ENCODE results near the gene UGGT2.
"Not testable (repeated sequence)": the region's sequence is repeated elsewhere in the genome, so short reads cannot be mapped to it uniquely, and the experiment has no call there.

UGGT2 gene

GRCh38 chr13:96052656-96053002, 572 bp downstream of the UGGT2 start:
- DNase-seq (ENCODE audit: extremely low spot score, insufficient read length, low read depth) (peak; percentile 22), FAIRE-seq (peak; percentile 38)

GRCh38 chr13:96051946-96052345, 1.3 kb downstream of the UGGT2 start:
- DNase-seq (ENCODE audit: extremely low spot score, insufficient read length, low read depth); FAIRE-seq: not testable (repeated sequence)

DNA sequence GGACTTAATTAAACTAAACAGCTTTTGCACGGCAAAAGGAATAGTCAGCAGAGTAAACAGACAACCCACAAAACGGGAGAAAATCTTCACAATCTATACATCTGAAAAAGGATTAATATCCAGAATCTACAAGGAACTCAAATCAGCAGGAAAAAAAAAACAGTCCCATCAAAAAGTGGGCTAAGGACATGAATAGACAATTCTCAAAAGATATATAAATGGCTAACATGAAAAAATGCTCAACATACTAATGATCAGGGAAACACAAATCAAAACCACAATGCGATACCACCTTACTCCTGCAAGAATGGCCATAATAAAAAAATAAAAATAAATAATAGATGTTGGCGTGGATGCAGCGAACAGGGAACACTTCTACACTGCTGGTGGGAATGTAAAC, 1.7 kb downstream of the UGGT2 start:
- not testable (repeated sequence) for FAIRE-seq; DNase-seq (ENCODE audit: extremely low spot score, insufficient read length, low read depth)

- FAIRE-seq; DNase-seq (ENCODE audit: extremely low spot score, insufficient read length, low read depth): not testable (repeated sequence)
Measured at GRCh38 chr13:96050955-96051354, 2.2 kb downstream of the UGGT2 start.

DNA sequence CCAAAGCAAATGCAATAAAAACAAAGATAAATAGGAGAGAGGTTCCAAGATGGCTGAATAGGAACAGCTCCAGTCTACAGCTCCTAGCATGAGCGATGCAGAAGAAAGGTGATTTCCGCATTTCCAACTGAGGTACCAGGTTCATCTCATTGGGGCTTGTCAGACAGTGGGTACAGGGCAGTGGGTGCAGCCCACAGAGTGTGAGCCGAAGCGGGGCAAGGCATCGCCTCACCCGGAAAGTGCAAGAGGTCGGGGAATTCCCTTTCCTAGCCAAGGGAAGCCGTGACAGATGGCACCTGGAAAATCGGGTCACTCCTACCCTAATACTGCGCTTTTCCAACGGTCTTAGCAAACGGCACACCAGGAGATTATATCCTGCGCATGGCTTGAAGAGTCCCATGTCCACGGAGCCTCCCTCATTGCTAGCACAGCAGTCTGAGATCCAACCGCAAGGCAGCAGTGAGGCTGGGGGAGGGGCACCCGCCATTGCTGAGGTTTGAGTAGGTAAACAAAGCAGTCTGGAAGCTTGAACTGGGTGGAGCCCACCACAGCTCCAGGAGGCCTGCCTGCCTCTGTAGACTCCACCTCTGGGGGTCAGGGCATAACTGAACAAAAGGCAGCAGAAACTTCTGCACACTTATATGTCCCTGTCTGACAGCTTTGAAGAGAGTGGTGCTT, 6.6 kb downstream of the UGGT2 start:
- FAIRE-seq = not testable (repeated sequence)

DNA sequence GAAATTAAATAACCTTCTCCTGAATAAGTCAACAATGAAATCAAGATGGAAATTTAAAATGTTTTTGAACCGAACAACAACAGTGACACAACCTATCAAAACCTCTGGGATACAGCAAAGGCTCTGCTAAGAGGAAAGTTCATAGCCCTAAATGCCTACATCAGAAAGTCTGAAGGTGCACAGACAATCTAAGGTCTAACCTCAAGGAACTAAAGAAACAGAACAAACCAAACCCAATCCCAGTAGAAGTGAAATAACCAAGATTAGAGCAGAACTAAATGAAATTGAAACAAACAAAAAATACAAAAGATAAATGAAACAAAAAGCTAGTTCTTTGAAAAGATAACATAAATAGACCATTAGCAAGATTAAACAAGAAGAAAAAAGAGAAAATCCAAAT, 9.0 kb downstream of the UGGT2 start:
- FAIRE-seq (no peak), DNase-seq (ENCODE audit: extremely low spot score, insufficient read length, low read depth) (no peak)

More for the DNA sequence above, 6.6 kb downstream of the UGGT2 start:
- DNase-seq (ENCODE audit: extremely low spot score, insufficient read length, low read depth) = not testable (repeated sequence)

DNA sequence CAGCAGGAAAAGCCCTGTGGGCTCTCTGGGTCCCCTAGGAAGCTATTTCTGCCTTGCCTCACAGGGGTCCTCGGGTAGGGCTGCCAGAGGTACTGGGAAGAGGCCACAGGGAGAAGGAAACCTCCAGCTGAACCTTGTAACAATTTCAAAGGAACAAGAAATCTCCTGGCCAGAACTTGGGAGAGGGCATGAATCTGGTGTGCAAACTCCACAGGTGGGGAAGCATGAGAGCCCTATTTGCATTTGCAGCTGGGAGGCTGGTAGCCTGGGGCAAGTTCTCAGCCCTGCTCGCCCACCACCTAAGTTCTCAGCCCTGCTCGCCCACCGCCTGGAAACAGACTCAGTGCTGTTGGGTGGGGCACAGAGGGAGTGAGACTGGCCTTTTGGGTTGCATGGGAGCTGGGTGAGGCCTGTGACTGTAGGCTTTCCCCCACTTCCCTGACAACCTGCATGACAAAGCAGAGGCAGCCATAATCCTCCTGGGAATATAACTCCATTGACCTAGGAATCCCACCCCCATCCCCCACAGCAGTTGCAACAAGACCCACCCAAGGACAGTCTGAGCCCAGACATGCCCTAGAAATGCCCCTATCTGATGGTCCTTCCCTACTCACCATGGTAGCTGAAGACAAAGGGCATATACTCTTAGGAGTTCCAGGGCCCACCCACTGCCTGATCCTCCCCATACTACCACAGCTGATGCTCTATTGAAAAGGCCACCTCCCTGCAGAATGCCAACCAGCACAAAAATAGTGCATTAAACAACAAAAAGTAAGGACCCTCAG, 11.7 kb downstream of the UGGT2 start:
- no peak for FAIRE-seq
- no peak for DNase-seq (ENCODE audit: extremely low spot score, insufficient read length, low read depth)

DNA sequence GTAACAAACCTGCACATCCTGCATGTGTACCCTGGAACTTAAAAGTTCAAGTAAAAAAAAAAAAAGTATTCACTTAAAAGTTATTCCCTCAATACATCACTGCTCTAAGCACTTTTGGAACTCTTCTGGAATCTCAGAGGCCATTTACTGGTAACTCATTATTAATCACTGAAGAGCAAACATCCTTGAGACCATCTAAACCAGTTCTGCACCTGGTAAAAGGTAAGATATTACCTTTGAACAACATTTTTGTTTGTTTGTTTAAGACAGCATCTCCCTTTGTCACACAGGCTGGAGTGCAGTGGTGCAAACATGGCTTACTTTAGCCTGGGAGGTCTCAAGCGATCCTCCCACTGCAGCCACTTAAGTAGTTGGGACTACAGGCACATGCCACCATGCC, 16.7 kb downstream of the UGGT2 start:
- FAIRE-seq = no peak

GRCh38 chr13:96034662-96035061, 18.5 kb downstream of the UGGT2 start:
- FAIRE-seq (no peak), DNase-seq (ENCODE audit: extremely low spot score, insufficient read length, low read depth) (no peak)

More for the DNA sequence above, 16.7 kb downstream of the UGGT2 start:
- DNase-seq (ENCODE audit: extremely low spot score, insufficient read length, low read depth) = no peak

GRCh38 chr13:96033220-96034015, 19.8 kb downstream of the UGGT2 start:
- DNase-seq (ENCODE audit: extremely low spot score, insufficient read length, low read depth) (no peak), FAIRE-seq (no peak)

- peak; percentile 81 for FAIRE-seq
Measured at GRCh38 chr13:96032717-96033116, 20.5 kb downstream of the UGGT2 start.

DNA sequence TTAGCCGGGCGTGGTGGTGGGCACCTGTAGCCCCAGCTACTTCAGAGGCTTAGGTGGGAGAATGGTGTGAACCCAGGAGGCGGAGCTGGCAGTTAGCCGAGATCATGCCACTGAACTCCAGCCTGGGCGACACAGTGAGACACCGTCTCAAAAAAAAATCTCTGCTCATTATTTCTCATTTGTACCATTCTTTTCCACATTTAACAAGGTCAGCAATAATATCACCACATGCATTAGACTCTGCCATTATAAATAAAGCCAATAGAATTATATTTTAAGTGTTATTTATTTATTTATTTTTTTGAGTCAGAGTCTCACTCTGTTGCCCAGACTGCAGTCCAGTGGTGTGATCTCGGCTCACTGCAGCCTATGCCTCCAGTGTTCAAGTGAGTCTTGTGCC, 24.2 kb downstream of the UGGT2 start:
- DNase-seq (ENCODE audit: extremely low spot score, insufficient read length, low read depth) (no peak), FAIRE-seq (no peak)

More at GRCh38 chr13:96032717-96033116, 20.5 kb downstream of the UGGT2 start:
- DNase-seq (ENCODE audit: extremely low spot score, insufficient read length, low read depth) = no peak

GRCh38 chr13:96027496-96027895, 25.7 kb downstream of the UGGT2 start:
- FAIRE-seq = no peak
- DNase-seq (ENCODE audit: extremely low spot score, insufficient read length, low read depth) = no peak

- no peak for FAIRE-seq
- no peak for DNase-seq (ENCODE audit: extremely low spot score, insufficient read length, low read depth)
Measured at GRCh38 chr13:96025283-96025682, 27.9 kb downstream of the UGGT2 start.

- FAIRE-seq (no peak), DNase-seq (ENCODE audit: extremely low spot score, insufficient read length, low read depth) (no peak)
Measured at GRCh38 chr13:96020931-96021330, 32.3 kb downstream of the UGGT2 start.

DNA sequence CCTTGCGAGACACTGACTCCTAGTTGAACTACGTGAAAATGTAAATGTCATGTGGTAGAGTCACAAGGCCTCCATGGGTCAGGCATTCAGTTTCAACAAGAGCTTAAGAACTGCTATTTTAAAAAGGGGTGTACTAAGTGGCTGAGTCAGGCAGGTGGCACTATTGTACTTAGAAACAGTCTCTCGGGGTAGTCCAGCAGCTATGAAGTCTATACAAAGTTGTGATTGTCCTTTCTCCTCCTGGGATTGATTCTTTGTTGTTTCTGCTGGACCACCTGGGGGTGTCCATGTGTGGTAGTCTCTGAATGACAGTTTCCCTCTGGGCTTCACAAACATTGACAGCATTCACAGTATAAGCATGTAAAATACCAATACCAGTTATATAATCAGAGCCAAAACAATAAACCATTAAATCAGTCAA, 33.0 kb downstream of the UGGT2 start:
- FAIRE-seq = peak; percentile 61

DNA sequence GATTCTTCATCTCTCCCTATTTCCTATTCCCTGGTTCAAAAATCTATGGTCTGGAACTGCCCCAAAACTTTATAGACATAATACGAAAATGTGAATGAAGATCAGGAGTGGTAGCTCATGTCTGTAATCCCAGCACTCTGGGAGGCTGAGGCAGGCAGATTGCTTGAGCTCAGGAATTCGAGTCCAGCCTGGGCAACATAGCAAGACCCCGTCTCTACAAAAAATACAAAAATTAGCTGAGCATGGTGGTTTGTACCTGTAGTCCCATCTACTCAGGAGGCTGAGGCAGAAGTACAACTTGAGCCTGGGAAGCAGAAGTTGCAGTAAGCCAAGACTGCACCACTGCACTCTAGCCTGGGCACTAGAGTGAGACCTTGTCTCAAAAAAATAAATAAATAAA, 35.1 kb downstream of the UGGT2 start:
- FAIRE-seq (no peak), DNase-seq (ENCODE audit: extremely low spot score, insufficient read length, low read depth) (no peak)

More for the DNA sequence above, 33.0 kb downstream of the UGGT2 start:
- DNase-seq (ENCODE audit: extremely low spot score, insufficient read length, low read depth) = peak; percentile 25

GRCh38 chr13:96011291-96011872, 41.8 kb downstream of the UGGT2 start:
- DNase-seq (ENCODE audit: extremely low spot score, insufficient read length, low read depth) (no peak), FAIRE-seq (peak; percentile 21)

GRCh38 chr13:96003304-96003703, 49.9 kb downstream of the UGGT2 start:
- DNase-seq (ENCODE audit: extremely low spot score, insufficient read length, low read depth) = no peak
- FAIRE-seq = no peak
